ELF-1 (cell line): ENCODE measurements around the gene ZNF511.

Experiments
- DNase-seq: peaks from one replicate; pipeline ENCODE4 v3.0.0-alpha.2; 2016; ENCODE audit warnings: low read depth, low spot score

ZNF511 gene

GRCh38 chr10:133274751-133275683, 33.7 kb upstream of the ZNF511 start:
- peak; percentile 57 for DNase-seq

- DNase-seq: peak; percentile 50
Measured at GRCh38 chr10:133275684-133276092, 33.0 kb upstream of the ZNF511 start.

DNA sequence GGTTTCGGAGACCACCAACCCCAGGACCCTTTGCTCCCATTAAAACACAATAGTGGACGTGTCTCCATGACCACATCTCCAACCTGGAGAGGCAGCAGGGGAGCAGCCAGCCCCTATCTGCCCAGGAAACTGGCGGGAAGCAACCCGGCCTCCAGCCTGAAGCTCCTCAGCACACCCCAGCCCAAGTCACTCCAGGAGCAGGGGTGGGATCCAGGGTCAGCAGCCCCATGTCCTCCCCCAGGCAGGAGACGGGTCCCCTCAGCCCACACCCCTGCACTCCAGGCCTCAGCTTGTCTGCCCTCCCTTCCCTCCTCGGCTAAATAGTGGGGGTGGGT, 32.6 kb upstream of the ZNF511 start:
- DNase-seq: peak; percentile 43

- DNase-seq: peak; percentile 44
Measured at GRCh38 chr10:133276435-133277201, 32.1 kb upstream of the ZNF511 start, which contains the start of gene ADAM8. Gene ADAM8 (minus strand): TSS chr10:133276868. CDS start chr10:133276817, 51 bp downstream.

DNA sequence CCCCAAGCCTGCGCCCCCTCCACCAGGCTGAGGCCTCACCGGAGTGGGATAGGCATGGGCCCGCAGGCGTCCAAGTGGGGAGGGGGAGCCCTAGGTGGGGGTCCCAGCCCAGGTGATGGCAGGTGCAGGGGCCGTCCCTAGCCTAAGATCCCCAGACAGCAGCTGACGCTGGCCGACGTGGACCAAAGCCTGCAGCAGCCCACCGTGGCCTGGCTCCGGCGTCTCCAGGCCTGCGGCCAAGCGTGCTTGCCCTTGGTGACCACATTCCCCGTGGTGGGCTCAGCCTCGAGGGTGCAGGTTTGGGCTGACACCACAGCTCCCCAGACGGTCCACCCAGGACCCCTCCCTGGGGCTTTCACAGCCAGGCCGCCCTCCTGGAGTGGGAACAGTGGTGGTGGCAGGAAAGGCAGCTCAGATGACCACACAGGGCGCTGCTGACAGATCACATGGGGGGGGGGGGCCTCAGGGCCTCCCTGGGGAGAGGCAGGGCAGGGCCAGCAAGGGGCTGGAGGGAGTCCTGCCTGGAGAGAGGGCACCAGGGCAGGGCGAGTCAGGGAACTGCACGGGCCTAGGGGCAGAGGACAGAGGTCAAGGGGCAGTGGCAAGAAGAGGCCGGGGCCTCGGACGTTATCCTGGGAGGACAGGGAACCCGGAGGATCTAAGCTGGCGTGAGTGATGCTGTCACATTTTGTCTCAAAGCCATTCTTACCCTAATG, 31.3 kb upstream of the ZNF511 start:
- DNase-seq: peak; percentile 17

GRCh38 chr10:133277993-133278576, 30.6 kb upstream of the ZNF511 start:
- no peak for DNase-seq

DNA sequence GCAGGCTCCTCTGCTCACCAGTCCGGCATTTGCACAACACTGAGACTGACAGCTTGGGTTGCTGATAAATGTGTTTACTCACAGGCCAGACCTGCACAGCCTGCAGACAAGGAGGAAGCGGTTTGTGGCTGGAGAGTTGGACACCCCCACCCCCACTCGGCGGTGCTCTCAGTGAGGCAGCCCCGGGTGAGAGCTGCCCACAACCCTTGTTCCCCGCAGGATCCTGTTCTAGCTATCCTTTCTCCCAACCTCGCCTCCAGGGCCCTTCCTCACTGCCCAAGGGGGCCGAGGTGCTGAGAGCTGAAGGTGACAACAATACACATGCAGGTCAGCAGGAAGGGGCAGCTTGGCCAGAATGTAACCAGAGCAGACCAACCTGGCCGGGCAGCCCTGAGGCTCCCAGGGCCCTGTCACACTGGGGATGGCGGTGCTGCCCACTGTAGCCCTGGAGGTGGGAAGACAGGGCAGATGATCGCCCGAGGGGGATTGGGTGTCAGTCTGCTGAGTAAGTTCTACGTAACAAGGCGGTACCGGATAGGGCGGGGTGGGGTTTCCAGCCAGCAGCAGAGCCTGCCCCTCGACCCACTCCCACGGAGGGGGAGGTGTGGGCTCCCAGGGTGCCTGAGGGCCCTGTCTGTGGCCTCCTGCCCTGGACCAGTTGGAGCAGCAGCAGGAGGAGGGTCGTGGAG, 30.0 kb upstream of the ZNF511 start:
- peak; percentile 91 for DNase-seq

GRCh38 chr10:133279326-133280226, 29.1 kb upstream of the ZNF511 start:
- DNase-seq: no peak

DNA sequence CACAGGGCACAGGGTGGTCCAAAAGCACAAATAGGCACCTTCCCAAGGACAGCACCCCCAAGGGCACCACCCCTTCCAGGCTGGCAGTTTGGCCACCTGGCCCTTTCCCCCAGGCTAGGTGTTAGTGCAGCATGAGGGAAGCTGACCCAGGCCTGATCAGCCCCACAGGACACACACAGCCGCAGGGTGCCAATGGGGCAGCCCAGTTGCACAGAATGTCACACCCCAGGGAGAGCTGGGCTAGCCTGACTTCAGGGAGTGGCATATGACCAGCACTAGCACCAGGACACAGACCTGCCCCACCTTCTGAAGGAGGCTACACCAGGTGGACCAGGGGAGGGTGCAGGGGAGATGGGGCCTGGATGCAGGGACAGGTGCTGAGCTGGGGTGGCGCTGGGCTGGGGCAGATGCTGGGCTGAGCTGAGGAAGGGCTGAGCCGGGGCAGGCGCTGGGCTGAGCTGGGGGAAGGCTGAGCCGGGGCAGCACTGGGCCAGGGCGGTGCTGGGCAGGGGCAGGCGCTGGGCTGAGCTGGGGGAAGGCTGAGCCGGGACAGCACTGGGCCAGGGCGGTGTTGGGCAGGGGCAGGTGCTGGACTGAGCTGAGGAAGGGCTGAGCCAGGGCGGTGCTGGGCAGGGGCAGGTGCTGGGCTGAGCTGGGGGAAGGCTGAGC, 28.2 kb upstream of the ZNF511 start:
- no peak for DNase-seq

- DNase-seq: no peak
Measured at GRCh38 chr10:133281084-133281483, 27.6 kb upstream of the ZNF511 start.

DNA sequence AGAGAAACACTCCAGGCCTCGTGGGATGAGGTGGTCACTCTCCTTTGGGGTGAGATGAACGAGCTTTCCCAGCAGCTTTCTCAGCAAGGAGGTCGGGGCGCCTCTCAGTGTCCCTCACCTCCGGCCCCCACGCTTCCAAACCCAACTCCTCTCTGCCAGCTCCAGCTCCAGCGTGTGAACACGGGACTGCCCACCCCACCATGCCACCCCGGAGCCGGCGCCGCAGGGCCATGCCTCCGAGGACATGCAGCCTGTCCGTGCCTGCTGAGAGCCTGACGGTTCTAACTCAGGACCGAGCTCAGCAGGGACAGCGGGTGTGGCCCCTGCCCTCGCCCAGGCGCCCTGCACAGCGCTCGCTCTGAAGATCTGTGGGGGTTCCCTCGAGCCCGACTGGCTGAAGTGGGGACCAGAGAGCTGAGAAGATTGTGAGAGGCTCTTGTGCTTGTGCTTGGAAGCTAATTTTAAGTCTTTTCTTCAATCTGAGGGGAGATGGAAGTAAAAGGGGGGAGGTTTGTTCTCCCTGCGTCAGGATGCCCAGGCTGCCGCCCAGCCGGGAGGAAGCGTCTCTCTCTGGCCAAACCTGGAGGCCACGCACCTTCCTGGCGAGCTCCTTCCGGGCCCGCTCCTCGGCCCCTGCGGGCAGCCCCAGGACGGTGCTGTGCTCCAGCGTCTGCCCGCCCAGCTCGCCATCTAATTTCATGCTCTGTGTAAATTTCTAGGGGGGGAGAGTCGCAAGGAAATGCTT, 26.9 kb upstream of the ZNF511 start:
- no peak for DNase-seq

- DNase-seq: no peak
Measured at GRCh38 chr10:133282846-133283390, 25.8 kb upstream of the ZNF511 start.

- DNase-seq: no peak
Measured at GRCh38 chr10:133283931-133284330, 24.8 kb upstream of the ZNF511 start.

- no peak for DNase-seq
Measured at GRCh38 chr10:133285217-133285616, 23.5 kb upstream of the ZNF511 start.

DNA sequence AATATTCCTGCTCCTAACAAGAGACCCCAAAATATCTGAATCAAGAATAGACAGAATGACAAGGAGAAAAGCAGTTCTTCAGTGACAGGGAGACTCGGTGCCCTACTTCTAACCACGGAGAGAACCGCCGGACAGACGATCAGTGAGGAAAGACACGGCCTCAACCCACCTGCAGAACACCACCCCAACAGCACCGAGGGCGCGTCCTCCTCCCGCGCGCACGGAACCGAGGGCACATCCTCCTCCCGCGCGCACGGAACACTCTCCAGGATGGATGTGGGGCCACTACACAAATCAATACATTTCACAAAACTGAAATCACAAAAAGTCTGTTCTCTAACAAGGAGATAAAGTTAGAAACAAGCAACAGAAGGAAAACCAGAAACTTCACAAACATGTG, 22.3 kb upstream of the ZNF511 start:
- no peak for DNase-seq

GRCh38 chr10:133287832-133288500, 20.7 kb upstream of the ZNF511 start:
- DNase-seq: no peak

GRCh38 chr10:133289761-133290160, 19.0 kb upstream of the ZNF511 start:
- DNase-seq: no peak
